ENCODE measurements around the gene FOXL3.

FOXL3 gene

DNA sequence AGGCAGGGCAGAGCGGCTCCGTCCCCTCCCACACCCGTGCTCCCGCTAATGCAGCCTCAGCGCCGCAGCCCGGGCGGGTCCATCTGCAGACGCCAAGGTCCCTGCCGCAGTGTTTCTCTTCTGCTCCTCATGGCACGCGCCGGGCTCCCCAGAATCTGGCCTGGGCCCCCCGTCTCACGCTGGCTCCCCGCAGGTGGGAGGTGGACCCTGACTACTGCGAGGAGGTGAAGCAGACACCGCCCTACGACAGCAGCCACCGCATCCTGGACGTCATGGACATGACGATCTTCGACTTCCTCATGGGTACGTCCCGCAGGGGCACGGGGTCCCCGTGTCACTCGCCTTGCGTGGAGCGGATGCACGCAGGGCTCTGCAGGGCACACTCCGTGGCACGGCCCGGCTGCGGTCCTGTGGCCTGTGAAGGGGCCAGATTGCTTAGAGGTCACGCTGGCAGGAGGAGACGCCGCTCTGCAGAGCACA is 33.5 kb upstream of the FOXL3 start:
- Histone ChIP-seq H3K27ac (no peak overlapping the region), H3K9me3 (ENCODE audit: severe bottlenecking) (peaks cover 6% of the 10 kb centered on the region), H3K27me3 (ENCODE audit: insufficient read depth, low read depth, severe bottlenecking) (no peaks in the 10 kb centered on the region), H3K4me3 (ENCODE audit: low read depth, low read length) (no peak overlapping the region), H3K36me3 (peaks cover 30% of the 10 kb centered on the region)
- no peak for DNase-seq
- TF ChIP-seq CTCF (IDR thresholded peaks at IDR 0.05; ENCODE audit: low read depth, low read length): no peak

- Histone ChIP-seq H3K36me3 (peaks cover 32% of the 10 kb centered on the region), H3K27me3 (ENCODE audit: insufficient read depth, low read depth, severe bottlenecking) (no peaks in the 10 kb centered on the region), H3K27ac (no peak overlapping the region), H3K4me3 (ENCODE audit: low read depth, low read length) (no peak overlapping the region), H3K9me3 (ENCODE audit: severe bottlenecking) (peaks cover 12% of the 10 kb centered on the region)
- TF ChIP-seq CTCF (IDR thresholded peaks at IDR 0.05; ENCODE audit: low read depth, low read length): no peak
- no peak for DNase-seq
Measured at GRCh38 chr7:256981-257646, 32.9 kb upstream of the FOXL3 start.

GRCh38 chr7:257647-257992 is 32.4 kb upstream of the FOXL3 start:
- peaks cover 32% of the 10 kb centered on the region for H3K36me3 ChIP-seq
- H3K27me3 ChIP-seq (ENCODE audit: insufficient read depth, low read depth, severe bottlenecking): no peaks in the 10 kb centered on the region
- H3K9me3 ChIP-seq (ENCODE audit: severe bottlenecking): peaks cover 18% of the 10 kb centered on the region

DNA sequence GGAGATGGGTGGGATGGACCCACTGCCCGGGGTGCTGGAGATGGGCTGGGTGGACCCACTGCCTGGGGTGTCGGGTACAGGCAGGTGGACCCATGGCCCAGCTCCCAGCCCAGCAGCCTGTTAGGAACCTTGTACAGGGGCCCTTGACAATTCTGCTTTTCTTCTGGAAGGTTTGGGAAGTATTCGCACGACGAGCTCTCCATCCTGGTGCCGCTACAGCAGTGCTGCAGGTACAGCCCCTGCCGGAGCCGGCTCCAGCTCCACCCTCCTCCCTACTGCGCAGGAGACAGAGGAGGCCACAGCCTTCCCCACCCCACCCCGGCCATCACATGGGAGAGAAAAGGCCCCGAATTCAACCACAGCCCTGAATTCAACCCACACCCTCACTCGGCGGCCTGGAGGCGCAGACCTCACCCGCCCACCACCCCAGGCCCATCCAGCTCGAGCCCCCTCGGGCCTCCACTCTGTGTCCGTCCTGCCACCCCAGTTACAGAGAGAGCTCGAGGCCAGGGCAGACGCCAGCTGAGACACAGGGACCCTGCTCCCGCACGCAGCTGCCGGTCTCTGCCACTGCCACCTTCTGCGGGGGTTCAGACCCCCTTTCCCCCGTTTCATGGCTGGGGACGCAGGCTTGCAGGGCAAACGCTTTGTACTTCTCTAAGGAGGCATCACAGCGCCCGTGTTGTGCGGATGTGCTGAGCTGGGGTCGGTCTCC is 31.3 kb upstream of the FOXL3 start:
- TF ChIP-seq CTCF (IDR thresholded peaks at IDR 0.05; ENCODE audit: low read depth, low read length): no peak
- Histone ChIP-seq H3K27ac (no peak overlapping the region), H3K9me3 (ENCODE audit: severe bottlenecking) (peaks cover 18% of the 10 kb centered on the region), H3K4me3 (ENCODE audit: low read depth, low read length) (no peak overlapping the region), H3K36me3 (peaks cover 32% of the 10 kb centered on the region), H3K27me3 (ENCODE audit: insufficient read depth, low read depth, severe bottlenecking) (no peaks in the 10 kb centered on the region)
- DNase-seq: no peak

More at GRCh38 chr7:257647-257992, 32.4 kb upstream of the FOXL3 start:
- no peak for TF ChIP-seq CTCF (IDR thresholded peaks at IDR 0.05; ENCODE audit: low read depth, low read length)
- Histone ChIP-seq H3K27ac (no peak overlapping the region), H3K4me3 (ENCODE audit: low read depth, low read length) (no peak overlapping the region)
- no peak for DNase-seq

DNA sequence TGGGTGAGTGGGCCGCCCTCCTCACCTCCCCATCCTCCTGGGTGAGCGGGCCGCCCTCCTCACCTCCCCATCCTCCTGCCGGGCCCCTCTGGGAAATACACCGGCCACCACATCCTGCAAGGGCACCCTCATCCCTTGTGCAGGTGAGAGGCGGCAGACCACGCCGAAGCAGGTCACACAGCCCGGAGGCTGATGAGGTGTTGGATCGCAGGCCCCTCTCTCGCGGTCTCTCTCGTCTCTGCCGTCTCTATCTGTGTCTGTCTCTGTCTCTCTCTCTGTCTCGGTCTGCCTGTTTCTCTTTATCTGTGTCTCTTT is 30.8 kb upstream of the FOXL3 start:
- H3K36me3 ChIP-seq: peaks cover 32% of the 10 kb centered on the region
- H3K9me3 ChIP-seq (ENCODE audit: severe bottlenecking): peaks cover 21% of the 10 kb centered on the region
- H3K27me3 ChIP-seq (ENCODE audit: insufficient read depth, low read depth, severe bottlenecking): no peaks in the 10 kb centered on the region
- no peak overlapping the region for H3K4me3 ChIP-seq (ENCODE audit: low read depth, low read length)
- TF ChIP-seq CTCF (IDR thresholded peaks at IDR 0.05; ENCODE audit: low read depth, low read length): no peak
- no peak for DNase-seq
- no peak overlapping the region for H3K27ac ChIP-seq

Data from WERI-Rb-1 (cell line).